Activated naive CD8-positive, alpha-beta T cell treated with anti-CD3 and anti-CD28 coated beads for 36 hours (primary cell): Measurements from ENCODE around the gene FOXJ3. TPM values are rescaled to one million over a fixed set of nuclear protein-coding genes. Genes with fewer than 3 reads are reported as not detected.

Experiments used
- DNase-seq: peaks from one replicate; pipeline ENCODE4 v3.0.0; 2021
- H3K27ac Mint-ChIP-seq: one replicate; pipeline ENCODE4 v1.8.0; 2022; ENCODE audit warnings: mild to moderate bottlenecking, moderate library complexity, mixed read lengths
- H3K27me3 Mint-ChIP-seq: one replicate; pipeline ENCODE4 v1.8.0; 2022; ENCODE audit warnings: mild to moderate bottlenecking, mixed read lengths
- H3K36me3 Mint-ChIP-seq: one replicate; pipeline ENCODE4 v1.8.0; 2021; ENCODE audit warnings: mild to moderate bottlenecking, mixed read lengths
- H3K4me1 Mint-ChIP-seq: one replicate; pipeline ENCODE4 v1.8.0; 2021; ENCODE audit warnings: mixed read lengths
- H3K4me3 Mint-ChIP-seq: one replicate; pipeline ENCODE4 v1.8.0; 2022; ENCODE audit warnings: mild to moderate bottlenecking, moderate library complexity, mixed read lengths
- H3K9me3 Mint-ChIP-seq: one replicate; pipeline ENCODE4 v1.8.0; 2022; ENCODE audit warnings: mixed read lengths
- total RNA-seq, 2 experiments: library from RNA; stranded (reverse); gene quantifications; one replicate each; pipeline ENCODE4 v1.2.3, GENCODE V29; 2021

The FOXJ3 gene
- total RNA-seq, 2 experiments from 2014 or later, result 43.7 to 47.2 TPM

DNA sequence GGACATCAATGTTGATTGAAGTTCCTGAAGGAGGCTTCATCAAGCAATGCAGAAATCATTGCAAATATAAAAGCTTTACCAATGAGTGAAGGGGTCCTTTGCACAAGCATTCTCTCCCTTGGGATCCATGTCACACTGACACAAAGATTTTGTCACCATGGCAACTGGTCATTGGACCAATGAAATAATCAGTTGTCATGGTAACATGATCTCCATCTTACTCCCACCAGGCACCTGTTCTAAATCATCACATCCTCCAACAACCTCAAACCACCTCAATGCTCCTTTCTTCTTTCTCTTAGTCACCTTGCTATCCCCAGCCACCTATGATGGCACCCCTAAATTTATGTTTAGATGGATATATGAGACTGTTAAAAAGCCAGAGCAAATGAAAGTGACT is 13.5 kb upstream of the FOXJ3 start:
- no peak for DNase-seq
- no peaks in the 10 kb centered on the region for H3K4me1 Mint-ChIP-seq
- H3K27me3 Mint-ChIP-seq, result peaks cover 33% of the 10 kb centered on the region
- no peaks in the 10 kb centered on the region for H3K36me3 Mint-ChIP-seq
- H3K9me3 Mint-ChIP-seq, result no peaks in the 10 kb centered on the region
- H3K4me3 Mint-ChIP-seq, result no peak overlapping the region
- no peak overlapping the region for H3K27ac Mint-ChIP-seq

DNA sequence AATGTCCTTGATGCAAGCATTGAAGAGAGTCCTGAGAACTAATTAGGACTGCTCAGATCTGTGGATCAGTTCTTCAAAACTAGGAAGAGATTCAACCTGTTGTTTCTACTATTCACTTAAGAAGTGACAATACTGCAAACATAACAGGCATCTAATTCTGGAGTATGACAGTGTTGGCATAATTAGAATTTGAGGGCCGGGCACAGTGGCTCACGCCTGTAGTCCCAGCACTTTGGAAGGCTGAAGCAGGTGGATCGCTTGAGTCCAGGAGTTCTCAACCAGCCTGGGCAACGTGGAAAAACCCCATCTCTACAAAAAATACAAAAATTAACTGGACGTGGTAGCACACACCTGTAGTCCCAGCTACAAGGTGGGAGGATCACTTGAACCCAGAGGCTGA is 8.0 kb upstream of the FOXJ3 start:
- Mint-ChIP-seq H3K36me3 (no peaks in the 10 kb centered on the region), H3K27ac (no peak overlapping the region), H3K9me3 (no peaks in the 10 kb centered on the region), H3K27me3 (peaks cover 4% of the 10 kb centered on the region), H3K4me3 (no peak overlapping the region), H3K4me1 (no peaks in the 10 kb centered on the region)
- DNase-seq, result no peak

GRCh38 chr1:42340901-42341300 is 5.9 kb upstream of the FOXJ3 start:
- Mint-ChIP-seq H3K27ac (no peak overlapping the region), H3K36me3 (no peaks in the 10 kb centered on the region), H3K4me1 (peaks cover 10% of the 10 kb centered on the region), H3K27me3 (no peaks in the 10 kb centered on the region), H3K4me3 (no peak overlapping the region), H3K9me3 (no peaks in the 10 kb centered on the region)
- DNase-seq, result no peak

DNA sequence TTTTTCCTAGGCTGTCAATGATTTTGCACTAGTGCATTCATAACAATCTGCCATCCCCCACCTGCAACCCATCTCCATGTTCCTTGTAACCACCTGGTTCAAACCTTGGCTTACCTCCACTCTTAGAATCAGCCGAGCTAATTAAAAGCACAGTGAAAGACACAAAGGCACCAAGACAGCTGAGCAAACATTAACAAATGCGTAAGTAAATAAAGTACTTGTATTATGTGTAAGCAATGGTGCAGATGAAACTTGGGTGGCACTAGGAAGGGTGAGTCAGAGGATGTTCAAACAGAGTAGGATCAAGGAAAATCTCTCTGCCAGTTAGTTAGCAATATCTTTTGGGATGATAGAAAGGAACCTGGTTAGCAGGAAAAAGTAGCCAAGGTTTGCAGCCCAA is 5.1 kb upstream of the FOXJ3 start:
- no peak overlapping the region for H3K27ac Mint-ChIP-seq
- no peaks in the 10 kb centered on the region for H3K36me3 Mint-ChIP-seq
- H3K9me3 Mint-ChIP-seq, result no peaks in the 10 kb centered on the region
- peaks cover 11% of the 10 kb centered on the region for H3K4me1 Mint-ChIP-seq
- H3K4me3 Mint-ChIP-seq, result no peak overlapping the region
- DNase-seq, result no peak
- no peaks in the 10 kb centered on the region for H3K27me3 Mint-ChIP-seq

DNA sequence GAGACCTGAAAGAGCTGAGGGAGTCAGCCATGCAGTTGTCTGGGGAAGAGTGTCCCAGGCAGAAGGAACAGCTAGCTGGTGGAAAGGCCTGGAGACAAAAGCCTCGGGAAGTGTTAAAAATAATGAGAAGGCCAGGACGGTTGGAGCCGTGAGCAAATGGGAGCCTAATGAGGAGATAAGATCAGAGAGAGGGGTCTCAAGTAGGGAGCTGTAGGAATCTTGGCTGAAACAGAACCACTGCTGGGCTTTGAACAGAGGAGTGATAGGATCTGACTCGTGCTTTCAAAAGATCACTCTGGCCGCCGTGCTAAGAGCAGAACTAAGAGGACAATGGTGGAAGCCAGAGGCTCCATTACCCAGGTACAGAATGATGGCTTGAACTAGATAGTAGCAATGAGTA is 1.9 kb upstream of the FOXJ3 start:
- peaks cover 3% of the 10 kb centered on the region for H3K36me3 Mint-ChIP-seq
- H3K9me3 Mint-ChIP-seq, result no peaks in the 10 kb centered on the region
- H3K4me1 Mint-ChIP-seq, result peaks cover 28% of the 10 kb centered on the region
- H3K27me3 Mint-ChIP-seq, result no peaks in the 10 kb centered on the region
- H3K4me3 Mint-ChIP-seq, result no peak overlapping the region
- DNase-seq, result no peak
- H3K27ac Mint-ChIP-seq, result no peak overlapping the region

DNA sequence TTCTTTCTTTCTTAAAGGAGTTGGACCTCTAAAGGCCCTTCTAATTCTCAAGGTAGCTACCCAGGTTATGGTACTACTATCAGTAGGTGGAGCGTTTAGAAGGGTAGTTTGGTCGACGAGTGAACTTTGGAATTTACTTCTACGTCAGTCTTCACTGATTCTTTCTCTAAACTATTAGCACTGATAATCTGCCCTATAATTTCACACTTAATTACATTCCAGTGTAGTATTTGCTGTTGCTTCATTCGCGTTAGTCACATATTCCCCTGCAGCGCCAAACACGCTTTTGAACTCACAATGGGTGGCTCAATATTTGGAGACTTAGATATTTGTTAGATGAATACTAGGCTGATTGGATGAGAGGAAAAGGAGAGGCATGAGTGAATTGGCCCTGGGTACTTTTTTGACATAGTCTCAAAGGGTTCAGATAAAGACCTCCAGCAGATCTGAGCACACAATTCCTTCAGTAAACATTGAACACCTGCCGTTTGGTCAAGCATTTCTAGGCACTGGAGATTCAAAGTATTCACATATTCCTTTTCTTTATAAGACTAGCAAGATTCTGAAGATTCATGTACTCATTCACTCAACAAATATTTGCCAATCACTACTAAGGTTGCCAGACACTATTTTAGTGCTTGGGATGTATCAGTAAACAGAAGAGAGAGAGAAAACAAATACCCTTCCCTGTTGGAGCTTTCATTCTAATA is 929 bp upstream of the FOXJ3 start:
- no peak for DNase-seq
- H3K36me3 Mint-ChIP-seq, result peaks cover 6% of the 10 kb centered on the region
- H3K4me1 Mint-ChIP-seq, result peaks cover 33% of the 10 kb centered on the region
- no peaks in the 10 kb centered on the region for H3K27me3 Mint-ChIP-seq
- peak overlapping the region; percentile 91 for H3K4me3 Mint-ChIP-seq
- H3K27ac Mint-ChIP-seq, result peak overlapping the region; percentile 91
- H3K9me3 Mint-ChIP-seq, result no peaks in the 10 kb centered on the region

- Mint-ChIP-seq H3K4me3 (peak overlapping the region; percentile 89), H3K4me1 (peaks cover 43% of the 10 kb centered on the region), H3K9me3 (no peaks in the 10 kb centered on the region), H3K27ac (peak overlapping the region; percentile 92), H3K36me3 (peaks cover 12% of the 10 kb centered on the region), H3K27me3 (no peaks in the 10 kb centered on the region)
- DNase-seq, result no peak
Measured at GRCh38 chr1:42334240-42335049, 590 bp downstream of the FOXJ3 start.

- Mint-ChIP-seq H3K4me1 (peaks cover 50% of the 10 kb centered on the region), H3K27ac (peak overlapping the region; percentile 92), H3K9me3 (no peaks in the 10 kb centered on the region), H3K27me3 (no peaks in the 10 kb centered on the region), H3K36me3 (peaks cover 16% of the 10 kb centered on the region), H3K4me3 (peak overlapping the region; percentile 89)
- DNase-seq, result no peak
Measured at GRCh38 chr1:42333662-42334239, 1.3 kb downstream of the FOXJ3 start.

- Mint-ChIP-seq H3K4me1 (peaks cover 49% of the 10 kb centered on the region), H3K9me3 (no peaks in the 10 kb centered on the region), H3K27me3 (no peaks in the 10 kb centered on the region), H3K27ac (no peak overlapping the region), H3K4me3 (peak overlapping the region; percentile 89), H3K36me3 (peaks cover 16% of the 10 kb centered on the region)
- DNase-seq, result no peak
Measured at GRCh38 chr1:42332877-42333276, 2.2 kb downstream of the FOXJ3 start.

DNA sequence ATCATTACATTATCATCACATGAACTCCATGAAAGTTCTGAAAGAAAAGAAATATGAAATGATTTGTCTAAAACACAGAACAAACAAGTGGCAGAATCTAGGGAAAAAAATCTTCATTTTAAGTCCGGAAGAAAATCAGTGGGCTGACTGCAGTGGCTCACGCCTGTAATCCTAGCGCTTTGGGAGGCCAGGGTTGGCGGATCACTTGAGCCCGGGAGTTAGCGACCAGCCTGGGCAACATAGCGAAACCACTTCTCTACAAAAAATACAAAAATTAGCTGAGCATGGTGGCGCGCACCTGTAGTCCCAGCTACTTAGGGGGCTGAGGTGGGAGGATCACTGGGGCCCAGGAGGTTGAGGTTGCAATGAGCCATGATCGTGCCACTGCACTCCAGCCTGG is 4.8 kb downstream of the FOXJ3 start:
- Mint-ChIP-seq H3K27me3 (no peaks in the 10 kb centered on the region), H3K9me3 (no peaks in the 10 kb centered on the region), H3K4me3 (no peak overlapping the region), H3K27ac (no peak overlapping the region), H3K36me3 (peaks cover 16% of the 10 kb centered on the region), H3K4me1 (peaks cover 55% of the 10 kb centered on the region)
- no peak for DNase-seq

- H3K4me1 Mint-ChIP-seq, result peaks cover 61% of the 10 kb centered on the region
- no peak for DNase-seq
- H3K27me3 Mint-ChIP-seq, result no peaks in the 10 kb centered on the region
- H3K4me3 Mint-ChIP-seq, result no peak overlapping the region
- H3K36me3 Mint-ChIP-seq, result peaks cover 16% of the 10 kb centered on the region
- no peak overlapping the region for H3K27ac Mint-ChIP-seq
- no peaks in the 10 kb centered on the region for H3K9me3 Mint-ChIP-seq
Measured at GRCh38 chr1:42328916-42329496, 6.0 kb downstream of the FOXJ3 start.

DNA sequence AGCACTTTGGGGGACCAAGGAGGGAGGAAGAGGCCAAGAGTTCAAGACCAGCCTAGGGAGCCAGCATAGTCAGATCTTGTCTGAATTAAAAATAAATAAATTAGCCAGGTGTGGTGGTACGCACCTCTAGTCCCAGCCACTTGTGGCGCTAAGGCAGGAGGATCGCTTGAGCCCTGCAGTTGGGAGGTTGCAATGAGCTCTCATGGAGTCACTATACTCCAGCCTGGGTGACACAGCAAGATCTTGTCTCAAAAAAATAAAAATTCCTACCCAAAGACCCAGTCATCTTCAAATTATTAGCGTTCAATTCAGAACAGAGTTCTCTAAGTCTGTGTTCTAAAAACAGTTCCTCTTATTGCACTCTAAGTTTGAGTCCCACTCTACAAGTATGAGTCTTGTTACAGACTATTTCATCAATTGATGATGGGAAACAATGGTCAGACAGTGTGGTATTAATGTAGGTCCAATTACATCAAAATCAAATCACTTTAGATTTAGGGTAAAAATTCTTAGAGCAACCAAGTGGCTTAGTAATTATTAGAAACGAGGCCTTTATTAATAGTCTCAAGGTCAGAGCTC is 6.9 kb downstream of the FOXJ3 start:
- Mint-ChIP-seq H3K27me3 (no peaks in the 10 kb centered on the region), H3K4me1 (peaks cover 59% of the 10 kb centered on the region), H3K36me3 (peaks cover 17% of the 10 kb centered on the region), H3K9me3 (no peaks in the 10 kb centered on the region), H3K27ac (no peak overlapping the region), H3K4me3 (no peak overlapping the region)
- no peak for DNase-seq

DNA sequence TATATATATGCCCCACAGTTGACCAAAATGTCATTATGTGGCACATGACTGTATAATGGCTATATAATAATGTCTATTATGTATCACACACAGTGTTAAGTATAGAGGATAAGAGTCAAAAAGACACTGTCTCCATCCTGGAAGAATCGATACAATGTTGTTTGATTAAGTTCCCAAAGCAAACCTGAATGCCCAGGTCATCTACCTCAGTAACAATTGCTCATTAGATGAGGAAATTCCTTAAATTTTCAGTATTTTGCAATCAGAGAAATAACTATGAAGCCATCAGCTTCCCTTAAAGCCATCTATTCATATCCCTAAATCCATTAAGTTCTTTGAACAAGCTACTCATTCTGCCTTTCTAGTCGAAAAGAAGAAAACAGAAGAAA is 10.0 kb downstream of the FOXJ3 start:
- Mint-ChIP-seq H3K27me3 (no peaks in the 10 kb centered on the region), H3K9me3 (no peaks in the 10 kb centered on the region), H3K4me1 (peaks cover 67% of the 10 kb centered on the region), H3K4me3 (no peak overlapping the region), H3K27ac (no peak overlapping the region), H3K36me3 (peaks cover 14% of the 10 kb centered on the region)
- no peak for DNase-seq

DNA sequence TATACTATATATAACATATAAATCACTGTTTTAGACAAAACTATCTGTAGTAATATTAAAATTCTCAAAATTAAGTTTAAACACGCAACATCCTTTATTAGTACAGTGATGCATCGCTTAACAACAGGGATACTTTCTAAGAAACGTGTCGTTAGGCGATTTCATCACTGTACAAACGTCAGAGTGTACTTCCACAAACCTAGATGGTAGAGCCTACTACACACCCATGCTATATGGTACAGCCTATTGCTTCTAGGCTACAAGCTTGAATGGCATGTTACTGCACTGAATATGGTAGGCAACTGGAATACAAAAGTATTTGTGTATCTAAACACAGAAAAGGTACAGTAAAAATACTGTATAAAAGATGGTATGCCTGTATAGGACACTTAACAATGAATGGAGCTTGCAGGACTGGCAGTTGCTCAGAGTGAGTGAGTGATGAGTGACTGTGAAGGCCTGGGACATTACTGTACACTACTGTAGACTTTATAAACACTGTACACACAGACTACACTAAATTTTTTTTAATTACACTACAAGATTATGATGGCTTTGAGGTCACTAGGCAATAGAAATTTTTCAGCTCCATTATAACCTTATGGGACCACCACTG is 10.5 kb downstream of the FOXJ3 start:
- Mint-ChIP-seq H3K36me3 (peaks cover 16% of the 10 kb centered on the region), H3K9me3 (no peaks in the 10 kb centered on the region), H3K27ac (no peak overlapping the region), H3K4me3 (no peak overlapping the region), H3K4me1 (peaks cover 70% of the 10 kb centered on the region), H3K27me3 (no peaks in the 10 kb centered on the region)
- no peak for DNase-seq

GRCh38 chr1:42323551-42323950 is 11.5 kb downstream of the FOXJ3 start:
- peaks cover 20% of the 10 kb centered on the region for H3K36me3 Mint-ChIP-seq
- peaks cover 72% of the 10 kb centered on the region for H3K4me1 Mint-ChIP-seq

More at GRCh38 chr1:42323551-42323950, 11.5 kb downstream of the FOXJ3 start:
- Mint-ChIP-seq H3K27ac (peak overlapping the region; percentile 67), H3K27me3 (no peaks in the 10 kb centered on the region), H3K9me3 (no peaks in the 10 kb centered on the region), H3K4me3 (no peak overlapping the region)
- DNase-seq, result no peak
